GM21528 (cell line): ENCODE measurements around the gene MAPK8IP3.
A peak's percentile ranks its signal among the peaks of the same experiment; 100 is the strongest.

Experiments used
- ATAC-seq: cut with Tn5 transposase; IDR thresholded peaks from one replicate; pipeline ENCODE4 v1.9.1; 2021; ENCODE audit warnings: mild to moderate bottlenecking, moderate library complexity; ENCODE audit not compliant: unreplicated experiment, low FRiP score

Gene MAPK8IP3, protein sequence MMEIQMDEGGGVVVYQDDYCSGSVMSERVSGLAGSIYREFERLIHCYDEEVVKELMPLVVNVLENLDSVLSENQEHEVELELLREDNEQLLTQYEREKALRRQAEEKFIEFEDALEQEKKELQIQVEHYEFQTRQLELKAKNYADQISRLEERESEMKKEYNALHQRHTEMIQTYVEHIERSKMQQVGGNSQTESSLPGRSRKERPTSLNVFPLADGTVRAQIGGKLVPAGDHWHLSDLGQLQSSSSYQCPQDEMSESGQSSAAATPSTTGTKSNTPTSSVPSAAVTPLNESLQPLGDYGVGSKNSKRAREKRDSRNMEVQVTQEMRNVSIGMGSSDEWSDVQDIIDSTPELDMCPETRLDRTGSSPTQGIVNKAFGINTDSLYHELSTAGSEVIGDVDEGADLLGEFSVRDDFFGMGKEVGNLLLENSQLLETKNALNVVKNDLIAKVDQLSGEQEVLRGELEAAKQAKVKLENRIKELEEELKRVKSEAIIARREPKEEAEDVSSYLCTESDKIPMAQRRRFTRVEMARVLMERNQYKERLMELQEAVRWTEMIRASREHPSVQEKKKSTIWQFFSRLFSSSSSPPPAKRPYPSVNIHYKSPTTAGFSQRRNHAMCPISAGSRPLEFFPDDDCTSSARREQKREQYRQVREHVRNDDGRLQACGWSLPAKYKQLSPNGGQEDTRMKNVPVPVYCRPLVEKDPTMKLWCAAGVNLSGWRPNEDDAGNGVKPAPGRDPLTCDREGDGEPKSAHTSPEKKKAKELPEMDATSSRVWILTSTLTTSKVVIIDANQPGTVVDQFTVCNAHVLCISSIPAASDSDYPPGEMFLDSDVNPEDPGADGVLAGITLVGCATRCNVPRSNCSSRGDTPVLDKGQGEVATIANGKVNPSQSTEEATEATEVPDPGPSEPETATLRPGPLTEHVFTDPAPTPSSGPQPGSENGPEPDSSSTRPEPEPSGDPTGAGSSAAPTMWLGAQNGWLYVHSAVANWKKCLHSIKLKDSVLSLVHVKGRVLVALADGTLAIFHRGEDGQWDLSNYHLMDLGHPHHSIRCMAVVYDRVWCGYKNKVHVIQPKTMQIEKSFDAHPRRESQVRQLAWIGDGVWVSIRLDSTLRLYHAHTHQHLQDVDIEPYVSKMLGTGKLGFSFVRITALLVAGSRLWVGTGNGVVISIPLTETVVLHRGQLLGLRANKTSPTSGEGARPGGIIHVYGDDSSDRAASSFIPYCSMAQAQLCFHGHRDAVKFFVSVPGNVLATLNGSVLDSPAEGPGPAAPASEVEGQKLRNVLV (N-terminal part only)

GRCh38 chr16:1705688-1706385 is at the start of gene MAPK8IP3:
Gene MAPK8IP3, plus strand, starts transcription at chr16:1706195. Its CDS starts 145 bp downstream, at chr16:1706340.
- peak; percentile 74 for ATAC-seq

GRCh38 chr16:1656808-1657617 is 49.0 kb upstream of the MAPK8IP3 start:
- ATAC-seq: no peak

- no peak for ATAC-seq
Measured at GRCh38 chr16:1657841-1658240, 48.2 kb upstream of the MAPK8IP3 start.

DNA sequence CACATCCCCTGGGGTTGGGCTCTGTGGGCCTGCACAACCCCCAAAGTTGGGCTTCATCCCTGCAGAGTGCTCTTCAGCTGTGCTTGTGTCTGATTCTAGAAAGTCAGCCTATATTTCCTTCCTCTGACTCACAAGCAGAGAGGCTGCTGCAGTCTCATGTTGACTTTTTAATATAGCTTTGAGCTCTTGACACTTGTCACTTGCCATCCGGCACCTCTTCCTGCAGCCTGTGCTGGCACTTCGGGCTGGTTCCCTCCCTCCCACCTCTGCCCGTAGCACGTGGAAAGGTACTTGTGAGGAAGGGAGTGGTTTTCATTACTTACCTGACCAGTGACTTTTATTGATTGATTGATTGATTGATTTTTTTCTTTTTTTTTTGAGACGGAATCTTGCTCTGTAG is 47.0 kb upstream of the MAPK8IP3 start:
- ATAC-seq: no peak

- no peak for ATAC-seq
Measured at GRCh38 chr16:1661826-1662225, 44.2 kb upstream of the MAPK8IP3 start.

DNA sequence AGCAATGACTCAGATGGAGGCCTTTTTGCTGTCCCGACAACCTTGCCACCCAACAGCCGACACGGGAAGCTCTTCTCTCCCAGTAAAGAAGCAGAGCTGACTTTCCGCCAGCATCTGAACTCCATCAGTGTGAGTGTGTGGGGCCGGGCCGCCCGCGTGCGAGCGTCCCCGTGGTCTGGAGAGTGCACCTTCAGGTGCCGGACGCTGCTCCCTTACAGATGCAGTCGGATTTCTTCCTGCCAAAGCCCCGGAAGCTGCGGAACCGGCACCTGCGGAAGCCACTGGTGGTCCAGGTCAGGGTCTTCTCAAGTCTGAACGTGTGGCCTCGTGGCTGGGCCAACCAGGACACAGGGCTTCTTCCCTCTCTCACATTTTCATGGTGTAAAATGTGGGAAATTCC is 43.5 kb upstream of the MAPK8IP3 start:
- ATAC-seq: no peak

GRCh38 chr16:1665829-1666228 is 40.2 kb upstream of the MAPK8IP3 start:
- ATAC-seq: no peak

DNA sequence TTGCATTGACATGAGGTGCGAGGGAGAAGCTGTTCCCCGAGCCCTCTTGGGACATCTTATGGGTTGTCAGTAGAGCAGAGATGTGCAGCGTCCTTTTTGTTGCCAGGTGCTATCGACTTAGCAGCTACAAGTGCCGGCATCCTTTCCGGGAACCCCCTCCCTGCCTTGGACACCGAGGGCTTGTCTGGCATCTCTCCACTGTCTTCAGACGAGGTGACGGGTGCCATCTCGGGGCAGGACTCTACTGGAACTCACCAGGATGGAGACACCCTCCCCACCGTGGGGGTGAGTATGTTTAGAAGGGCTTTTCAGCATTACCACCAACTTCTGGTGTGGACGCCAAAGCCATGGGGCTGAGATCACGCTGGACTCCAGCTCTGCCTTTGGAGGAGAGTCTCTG is 39.7 kb upstream of the MAPK8IP3 start:
- no peak for ATAC-seq

DNA sequence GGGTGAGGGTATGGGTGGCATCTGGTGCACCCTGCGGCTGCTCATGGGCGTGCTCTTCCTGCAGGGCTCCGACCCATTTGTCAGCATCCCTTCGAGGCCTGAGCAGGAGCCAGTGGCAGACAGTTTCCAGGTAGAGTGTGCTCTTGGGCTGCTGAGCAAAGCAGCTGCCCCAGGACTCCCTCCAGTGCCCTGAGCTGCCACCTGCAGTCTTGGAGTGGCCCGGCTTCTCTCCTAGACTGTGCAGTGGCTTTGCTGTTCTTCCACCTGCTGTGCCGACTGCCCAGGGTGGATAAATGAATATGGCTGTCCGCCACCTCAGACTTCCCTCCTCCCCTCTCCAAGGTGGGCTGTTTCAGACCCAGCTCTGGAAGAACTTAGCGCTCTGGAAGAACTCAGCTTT is 38.7 kb upstream of the MAPK8IP3 start:
- no peak for ATAC-seq

- ATAC-seq: no peak
Measured at GRCh38 chr16:1667916-1668315, 38.1 kb upstream of the MAPK8IP3 start.

GRCh38 chr16:1668612-1669319 is 37.2 kb upstream of the MAPK8IP3 start:
- no peak for ATAC-seq

DNA sequence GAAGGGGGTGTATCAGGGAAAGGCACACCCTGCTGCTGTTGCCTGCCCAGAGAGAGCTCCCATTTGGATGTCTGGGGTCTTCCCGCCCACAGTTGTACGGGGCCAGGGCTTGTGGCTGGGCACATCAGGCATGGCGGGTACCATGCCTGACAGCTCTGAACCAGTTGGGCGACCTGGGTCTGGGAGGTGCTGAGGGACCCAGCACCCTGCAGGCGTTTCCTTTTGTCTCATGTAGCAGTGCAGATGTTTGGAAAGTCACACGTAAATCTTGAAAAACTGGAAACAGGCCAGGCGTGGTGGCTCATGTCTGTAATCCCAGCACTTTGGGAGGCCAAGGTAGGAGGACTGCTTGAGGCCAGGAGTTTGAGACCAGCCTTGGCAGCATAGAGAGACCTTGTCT is 36.3 kb upstream of the MAPK8IP3 start:
- no peak for ATAC-seq

DNA sequence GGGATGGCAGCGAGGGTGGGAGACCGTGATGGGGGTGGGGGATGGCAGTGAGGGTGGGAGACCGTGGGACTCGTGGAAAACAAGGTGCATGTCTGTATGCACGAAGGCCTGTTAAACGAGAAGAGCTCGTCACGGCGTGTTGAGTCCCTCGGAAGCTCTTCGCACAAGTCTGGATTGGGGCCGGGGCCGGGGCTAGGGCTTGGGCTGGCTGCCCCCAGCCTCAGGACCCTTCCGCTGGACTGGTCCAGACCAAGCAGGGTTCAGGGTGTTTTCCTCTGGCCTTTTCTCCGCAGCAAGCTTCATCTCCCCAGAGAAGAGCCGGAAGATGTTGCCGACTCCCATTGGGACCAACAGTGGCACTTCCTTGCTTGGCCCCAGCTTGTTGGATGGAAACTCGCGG is 35.6 kb upstream of the MAPK8IP3 start:
- ATAC-seq: no peak

DNA sequence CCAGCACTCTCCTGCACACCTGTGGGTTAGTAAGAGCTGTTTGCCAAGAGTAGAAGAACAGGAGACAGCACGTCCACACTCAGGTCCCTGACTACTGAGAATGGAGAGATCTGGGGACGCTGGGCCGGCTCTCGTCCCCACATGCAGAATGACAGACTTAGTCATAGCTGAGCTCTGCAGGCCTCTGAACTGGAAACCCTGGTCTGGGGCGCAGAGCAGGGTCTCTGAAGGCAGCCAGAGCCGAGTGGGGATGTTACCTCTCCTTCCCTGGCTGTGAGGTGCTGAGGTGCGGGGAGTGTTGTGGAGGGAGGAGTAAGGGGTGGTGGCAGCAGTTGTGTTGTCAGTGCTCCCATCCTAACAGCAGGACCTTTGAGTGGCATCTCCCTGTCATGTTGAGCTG is 35.1 kb upstream of the MAPK8IP3 start:
- no peak for ATAC-seq

DNA sequence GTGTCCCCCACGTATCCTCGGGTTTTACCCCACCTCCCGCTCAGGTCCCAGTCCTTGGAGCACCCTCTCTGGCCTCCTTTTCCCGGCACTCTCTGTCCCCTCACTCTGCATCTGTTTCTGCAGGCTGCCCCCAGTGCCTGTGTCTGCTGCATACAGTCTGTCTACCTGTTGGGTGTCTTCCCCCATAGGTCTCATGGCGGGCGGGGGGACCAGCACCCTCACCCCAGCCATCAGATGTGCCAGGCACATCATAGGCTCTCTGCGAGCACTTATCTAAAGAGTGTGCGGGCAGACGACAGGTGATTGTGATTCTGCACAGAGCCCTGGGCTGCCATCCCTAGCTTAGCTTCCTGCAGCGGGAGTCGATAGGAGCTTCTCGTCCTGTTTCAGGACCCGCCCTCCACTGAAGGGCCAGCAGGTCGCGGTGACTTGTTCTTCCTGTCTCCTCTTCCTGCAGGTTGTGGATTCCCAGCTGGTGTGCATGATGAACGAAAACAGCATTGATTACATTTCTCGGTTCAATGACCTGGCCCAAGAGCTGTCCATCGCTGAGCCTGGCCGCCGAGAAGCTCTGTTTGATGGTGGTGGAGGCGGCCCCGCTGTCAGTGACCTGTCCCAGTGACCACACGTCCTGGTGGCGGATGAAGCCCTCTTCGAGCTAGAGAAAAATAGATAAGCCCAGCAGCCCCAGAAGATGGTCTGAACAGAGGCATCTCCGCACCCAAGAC is 32.4 kb upstream of the MAPK8IP3 start:
- no peak for ATAC-seq

- ATAC-seq: no peak
Measured at GRCh38 chr16:1674306-1674705, 31.7 kb upstream of the MAPK8IP3 start.

DNA sequence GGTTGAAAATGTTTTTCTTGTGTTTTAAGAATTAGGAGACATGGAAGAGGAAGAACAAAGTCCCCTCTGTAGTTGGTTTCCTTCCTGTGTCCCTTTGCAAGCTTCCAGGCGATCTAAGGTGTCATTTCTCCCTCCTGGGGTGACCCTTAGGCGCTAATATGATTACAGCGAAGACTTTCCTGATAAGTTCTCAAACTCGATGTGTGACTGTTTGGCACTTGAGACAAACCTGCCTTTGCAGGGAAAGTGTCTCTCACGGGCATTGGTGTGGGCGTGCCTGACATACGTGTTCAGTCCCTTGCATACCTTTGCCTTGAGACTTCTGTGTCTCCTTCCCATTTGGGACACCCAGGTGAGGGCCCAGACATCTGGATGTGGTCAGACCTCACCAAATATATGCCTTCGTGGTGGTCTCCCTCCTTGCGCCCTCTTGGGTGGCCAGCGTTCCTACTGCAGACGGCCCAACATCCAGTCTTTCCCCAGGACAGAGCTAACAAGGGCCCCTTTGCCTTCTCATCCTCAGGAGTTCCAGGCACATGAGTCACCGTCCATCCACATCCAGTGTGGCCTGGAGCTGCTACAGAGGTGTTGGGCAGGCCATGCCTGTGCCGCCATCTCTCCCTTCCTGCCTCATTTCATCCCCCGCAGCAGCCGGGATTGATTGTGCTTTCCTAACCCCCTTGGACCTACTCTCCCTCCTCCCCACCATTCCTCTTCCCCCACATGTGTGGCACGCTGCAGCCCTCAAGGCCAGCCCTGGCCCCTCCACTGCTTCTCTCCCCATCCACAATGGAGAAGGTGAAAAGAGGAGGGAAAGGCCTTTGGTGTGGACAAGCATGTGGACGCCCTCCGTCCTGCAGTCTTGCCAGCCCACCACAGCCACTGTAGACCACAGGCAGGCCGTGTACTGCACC is 31.0 kb upstream of the MAPK8IP3 start:
- no peak for ATAC-seq
